Calu3 (cell line): Measurements from ENCODE around the gene NUDT11. TPM values are rescaled to one million over a fixed set of nuclear protein-coding genes. Genes with fewer than 3 reads are reported as not detected.
"Not testable (repeated sequence)": the region's sequence is repeated elsewhere in the genome, so short reads cannot be mapped to it uniquely, and the experiment has no call there.

Experiments
- Bru-seq: library from RNA; stranded (reverse); fragments of 400-500 nt; gene quantifications from one replicate; lab custom pipeline; 2021; lab: Mats Ljungman, UMichigan
- BruChase-seq, 2 experiments: library from RNA; stranded (reverse); fragments of 400-500 nt; gene quantifications; one replicate each; lab custom pipeline; 2021; lab: Mats Ljungman, UMichigan
- BruUV-seq: library from RNA; stranded (reverse); fragments of 400-500 nt; replicated peaks from 2 replicates; lab custom pipeline; 2021; lab: Mats Ljungman, UMichigan
- CTCF ChIA-PET: fragments of 300-600 bp; sonication (Branson Sonifier 250); formaldehyde crosslinking; loops from one replicate; lab custom pipeline; 2022; ENCODE audit warnings: antibody characterized with exemption; lab: Charles Lee
- DNase-seq: peaks from one replicate; pipeline ENCODE4 v3.0.0; 2022
- H3K27ac Mint-ChIP-seq: one replicate; pipeline ENCODE4 v1.8.0; 2022; ENCODE audit warnings: mixed read lengths; ENCODE audit not compliant: unreplicated experiment
- H3K27me3 Mint-ChIP-seq: one replicate; pipeline ENCODE4 v1.8.0; 2022; ENCODE audit warnings: mixed read lengths; ENCODE audit not compliant: unreplicated experiment
- H3K36me3 Mint-ChIP-seq: one replicate; pipeline ENCODE4 v1.8.0; 2022; ENCODE audit warnings: mild to moderate bottlenecking, moderate library complexity, mixed read lengths; ENCODE audit not compliant: insufficient read depth, unreplicated experiment
- H3K4me1 Mint-ChIP-seq: one replicate; pipeline ENCODE4 v1.8.0; 2022; ENCODE audit warnings: mild to moderate bottlenecking, low read depth, mixed read lengths; ENCODE audit not compliant: unreplicated experiment
- H3K4me3 Mint-ChIP-seq: one replicate; pipeline ENCODE4 v1.8.0; 2022; ENCODE audit warnings: mild to moderate bottlenecking, low read depth, moderate library complexity, mixed read lengths; ENCODE audit not compliant: unreplicated experiment
- H3K9me3 Mint-ChIP-seq: one replicate; pipeline ENCODE4 v1.8.0; 2022; ENCODE audit warnings: low read depth, mixed read lengths; ENCODE audit not compliant: unreplicated experiment
- intact Hi-C: fragments of 100-400 bp; cut with micrococcal nuclease; formaldehyde crosslinking; loops from one replicate; pipeline ENCODE4 v1.10.0; 2022; ENCODE audit not compliant: unreplicated experiment
- long read RNA-seq: library from polyadenylated mRNA; stranded (forward); transcript quantifications from one replicate; pipeline ENCODE4 v2.0.0, GENCODE V29; 2022
- total RNA-seq: library from RNA; stranded (reverse); gene quantifications from 2 replicates; pipeline ENCODE4 v1.2.3, GENCODE V29; 2022
- TF ChIP-seq, protein P1 (sequence below): fragments of 200-600 bp; IDR thresholded peaks from one replicate; pipeline ENCODE4 v1.8.0; 2022; ENCODE audit warnings: antibody characterized with exemption; ENCODE audit not compliant: unreplicated experiment

Gene NUDT11
- total RNA-seq: 1.3 and 1.4 TPM in 2 replicates
- Bru-seq, nascent RNA: percentile 29 among the genes with signal in this experiment
- percentile 42 among the genes with signal in this experiment for BruChase-seq, experiment 1, labeled RNA remaining after a 6-hour chase
- BruChase-seq, experiment 2, labeled RNA remaining after a 2-hour chase: percentile 36 among the genes with signal in this experiment
- long read RNA-seq, partial matches to known transcripts: 0 of 3 reads
- long read RNA-seq, other reads (novel, unspliced or antisense): 0 of 3 reads

DNA sequence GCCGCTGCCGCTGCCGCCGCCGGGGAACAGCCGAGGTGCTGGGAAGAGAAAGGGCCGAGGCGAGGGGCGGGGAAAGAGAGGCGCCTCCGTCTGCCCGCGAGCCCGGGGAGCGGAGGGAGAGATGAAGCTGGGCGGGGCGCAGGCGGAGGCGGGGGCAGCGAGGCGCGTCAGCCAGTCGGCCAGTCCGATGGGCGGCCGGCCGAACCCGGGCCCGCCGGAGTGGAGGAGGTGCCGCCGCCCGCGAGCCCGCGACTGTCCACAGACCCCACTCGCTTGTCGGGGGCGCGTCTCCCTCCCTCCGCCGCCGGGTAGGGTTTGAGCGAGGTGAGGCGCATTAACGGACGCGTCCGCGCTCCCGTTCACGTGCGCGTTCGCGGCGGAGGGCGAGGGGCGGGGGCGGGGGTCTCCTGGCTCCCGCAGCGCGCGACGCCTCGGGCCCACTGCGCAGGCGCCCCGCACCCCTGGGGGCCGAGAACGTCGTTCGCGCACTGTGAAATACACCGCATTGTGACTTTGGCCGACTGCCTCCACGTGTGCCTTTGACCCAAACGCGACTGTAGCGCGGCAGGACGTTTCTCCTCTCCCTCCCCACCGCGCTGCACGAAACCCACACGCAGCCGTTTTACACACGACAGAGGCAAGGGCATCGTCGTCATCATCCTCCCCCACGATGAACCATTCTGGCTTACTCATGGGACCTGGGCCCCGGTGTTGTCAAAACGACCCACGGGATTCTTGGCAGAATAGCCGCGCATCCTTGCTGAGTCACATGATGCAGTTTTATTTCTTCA, at the start of gene NUDT11:
Gene NUDT11, minus strand, starts transcription at position 92 of the 791 bp plus-strand sequence. CDS start 148 bp downstream, outside the sequence.
- CTCF ChIA-PET: interaction anchor here (1.0 kb wide), 1 partner anchor 9 kb away, joined by 4 read pairs; no protein-coding TSS in a partner anchor
- intact Hi-C loops: no loop called here
- H3K27ac Mint-ChIP-seq: no peak within 1 kb of the TSS
- peak; percentile 63 for DNase-seq
- H3K4me3 Mint-ChIP-seq: peak within 1 kb of the TSS; percentile 71
- H3K36me3 Mint-ChIP-seq: peaks cover 14% of the 10 kb centered on the region
- BruUV-seq: no TSS peak
- TF ChIP-seq, protein P1, sequence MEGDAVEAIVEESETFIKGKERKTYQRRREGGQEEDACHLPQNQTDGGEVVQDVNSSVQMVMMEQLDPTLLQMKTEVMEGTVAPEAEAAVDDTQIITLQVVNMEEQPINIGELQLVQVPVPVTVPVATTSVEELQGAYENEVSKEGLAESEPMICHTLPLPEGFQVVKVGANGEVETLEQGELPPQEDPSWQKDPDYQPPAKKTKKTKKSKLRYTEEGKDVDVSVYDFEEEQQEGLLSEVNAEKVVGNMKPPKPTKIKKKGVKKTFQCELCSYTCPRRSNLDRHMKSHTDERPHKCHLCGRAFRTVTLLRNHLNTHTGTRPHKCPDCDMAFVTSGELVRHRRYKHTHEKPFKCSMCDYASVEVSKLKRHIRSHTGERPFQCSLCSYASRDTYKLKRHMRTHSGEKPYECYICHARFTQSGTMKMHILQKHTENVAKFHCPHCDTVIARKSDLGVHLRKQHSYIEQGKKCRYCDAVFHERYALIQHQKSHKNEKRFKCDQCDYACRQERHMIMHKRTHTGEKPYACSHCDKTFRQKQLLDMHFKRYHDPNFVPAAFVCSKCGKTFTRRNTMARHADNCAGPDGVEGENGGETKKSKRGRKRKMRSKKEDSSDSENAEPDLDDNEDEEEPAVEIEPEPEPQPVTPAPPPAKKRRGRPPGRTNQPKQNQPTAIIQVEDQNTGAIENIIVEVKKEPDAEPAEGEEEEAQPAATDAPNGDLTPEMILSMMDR: no peak
- H3K4me1 Mint-ChIP-seq: no peaks in the 10 kb centered on the region
- no peaks in the 10 kb centered on the region for H3K27me3 Mint-ChIP-seq
- H3K9me3 Mint-ChIP-seq: no peaks in the 10 kb centered on the region

DNA sequence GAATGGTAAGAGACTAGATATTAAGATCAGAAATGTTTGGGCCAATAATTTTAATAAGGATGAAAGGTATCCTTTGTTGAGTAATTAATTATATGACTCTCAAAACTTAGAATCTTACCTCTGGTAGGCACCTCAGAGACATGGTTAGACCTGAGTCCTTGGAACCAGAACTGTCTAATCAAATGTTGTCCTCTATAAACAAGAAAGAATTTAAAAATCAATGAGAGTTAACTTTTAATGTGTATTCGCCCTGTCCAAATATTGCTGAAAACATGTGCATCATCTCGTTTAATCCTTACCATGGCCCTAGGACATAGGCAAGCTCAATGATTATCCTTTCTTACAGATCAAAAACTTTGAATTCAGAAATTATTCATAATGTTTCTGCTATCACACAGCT, 24.0 kb upstream of the NUDT11 start:
- intact Hi-C loops: no loop called here
- TF ChIP-seq, protein P1: no peak
- CTCF ChIA-PET: no interaction called here
- H3K36me3 Mint-ChIP-seq: no peaks in the 10 kb centered on the region
- no TSS peak for BruUV-seq
- no peaks in the 10 kb centered on the region for H3K4me1 Mint-ChIP-seq
- H3K4me3 Mint-ChIP-seq: no peak overlapping the region
- no peak for DNase-seq
- peaks cover 5% of the 10 kb centered on the region for H3K27me3 Mint-ChIP-seq
- no peak overlapping the region for H3K27ac Mint-ChIP-seq
- peaks cover 4% of the 10 kb centered on the region for H3K9me3 Mint-ChIP-seq

DNA sequence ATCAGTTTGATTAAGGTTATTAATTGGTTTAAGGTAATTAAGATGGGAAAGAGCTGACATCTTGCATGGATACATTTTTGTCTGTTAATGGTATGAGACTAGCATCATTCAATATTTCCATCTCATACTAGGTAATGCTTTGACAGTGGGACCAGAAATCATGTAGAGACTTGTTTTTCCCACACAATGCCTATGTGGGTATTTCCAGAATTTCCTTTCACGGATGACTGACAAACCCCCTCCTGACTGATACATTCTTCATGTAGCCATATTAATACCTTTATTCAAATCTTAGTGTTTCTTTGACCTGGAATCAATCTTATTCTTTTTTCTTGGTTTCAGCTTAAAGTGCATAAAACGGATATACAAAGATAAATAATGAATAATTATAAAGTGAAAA, 22.7 kb upstream of the NUDT11 start:
- BruUV-seq, H3K9me3 Mint-ChIP-seq, H3K4me3 Mint-ChIP-seq, CTCF ChIA-PET, H3K36me3 Mint-ChIP-seq, H3K27ac Mint-ChIP-seq, H3K4me1 Mint-ChIP-seq, intact Hi-C loops, DNase-seq: not testable (repeated sequence)
- H3K27me3 Mint-ChIP-seq: peaks cover 12% of the 10 kb centered on the region

DNA sequence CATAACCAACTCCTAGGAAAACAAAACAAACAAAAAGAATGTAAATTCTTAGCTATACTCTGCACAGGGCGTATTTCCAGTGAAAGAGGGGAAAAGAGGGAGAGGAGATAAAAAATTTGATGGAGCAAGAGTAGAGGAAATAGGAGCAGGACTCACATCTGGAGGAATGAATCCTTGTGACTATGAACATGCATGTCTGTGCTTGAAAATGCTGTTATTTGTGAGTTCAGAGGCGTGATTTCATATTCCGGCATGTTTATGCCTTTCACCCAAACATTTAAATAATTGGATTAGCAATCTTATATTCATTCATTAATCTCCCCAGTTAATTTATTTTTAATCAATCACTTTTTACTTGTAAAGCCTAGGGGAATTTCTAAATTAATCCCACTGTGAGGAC, 11.2 kb upstream of the NUDT11 start:
- intact Hi-C loops: no loop called here
- Mint-ChIP-seq H3K36me3 (no peaks in the 10 kb centered on the region), H3K27ac (no peak overlapping the region), H3K27me3 (peaks cover 20% of the 10 kb centered on the region), H3K9me3 (no peaks in the 10 kb centered on the region), H3K4me3 (no peak overlapping the region), H3K4me1 (no peaks in the 10 kb centered on the region)
- CTCF ChIA-PET: no interaction called here
- BruUV-seq: no TSS peak
- DNase-seq: no peak
- TF ChIP-seq, protein P1: no peak

DNA sequence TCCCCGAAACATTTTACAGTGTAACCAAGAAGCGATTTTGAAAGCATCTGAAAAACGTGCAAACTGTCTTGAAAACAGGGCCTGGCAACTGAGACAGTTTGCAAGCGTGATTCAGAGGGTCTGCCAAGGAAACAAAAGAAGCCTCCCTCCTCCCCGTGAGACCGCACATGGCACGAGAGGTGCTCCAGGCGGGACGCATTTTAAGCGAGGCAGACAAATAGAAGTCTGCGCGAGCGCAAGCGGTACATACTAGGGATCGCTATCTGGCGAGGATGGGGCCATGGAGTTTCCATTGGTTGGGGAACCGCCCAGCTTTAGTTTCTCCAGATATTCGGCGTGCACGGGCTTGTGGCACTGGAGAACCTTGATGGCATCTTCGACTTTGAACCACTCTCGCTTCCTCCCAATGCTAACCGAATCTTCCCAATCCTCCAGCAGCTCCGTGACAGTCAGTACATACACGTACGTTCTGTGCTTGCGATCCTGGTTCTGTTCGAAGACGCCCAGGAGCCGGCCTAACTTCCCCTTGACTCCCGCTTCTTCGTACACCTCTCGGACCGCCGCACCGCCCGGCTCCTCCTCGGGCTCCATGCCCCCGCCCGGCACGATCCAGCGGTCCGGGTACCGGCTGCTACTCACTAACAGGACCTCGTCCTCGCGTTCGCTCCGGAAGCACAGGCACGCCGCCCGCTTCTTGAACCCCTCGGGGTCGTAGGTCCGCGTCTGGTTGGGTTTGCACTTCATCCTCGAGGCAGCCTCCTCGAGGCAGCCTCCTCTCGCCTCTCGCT, 497 bp downstream of the NUDT11 start:
- BruUV-seq, DNase-seq, H3K27ac Mint-ChIP-seq, H3K9me3 Mint-ChIP-seq, intact Hi-C loops, H3K27me3 Mint-ChIP-seq, H3K4me1 Mint-ChIP-seq: not testable (repeated sequence)
- H3K36me3 Mint-ChIP-seq: peaks cover 14% of the 10 kb centered on the region
- CTCF ChIA-PET: interaction anchor here (1.0 kb wide), 1 partner anchor 8 kb away, joined by 4 read pairs; no protein-coding TSS in a partner anchor
- H3K4me3 Mint-ChIP-seq: peak overlapping the region; percentile 71
